Parathyroid adenoma (tissue), 2 donors: ENCODE data around the gene KCNK4.
"Not testable (repeated sequence)": the region's sequence is repeated elsewhere in the genome, so short reads cannot be mapped to it uniquely, and the experiment has no call there.

Experiments
- H2AFZ ChIP-seq: fragments of 300-600 bp; sonication (generic); one replicate; pipeline ENCODE4 v1.7.0; 2017; ENCODE audit warnings: antibody characterized with exemption, mild to moderate bottlenecking
- H3K27ac ChIP-seq: fragments of 300-600 bp; sonication (generic); one replicate; pipeline ENCODE4 v1.7.0; 2017
- H3K27me3 ChIP-seq: fragments of 300-600 bp; sonication (generic); one replicate; pipeline ENCODE4 v1.7.0; 2017; ENCODE audit warnings: low read length; ENCODE audit not compliant: control insufficient read depth, insufficient read depth
- H3K36me3 ChIP-seq: fragments of 300-600 bp; sonication (generic); one replicate; pipeline ENCODE4 v1.7.0; 2017; ENCODE audit warnings: low read length; ENCODE audit not compliant: control insufficient read depth, insufficient read depth
- H3K4me1 ChIP-seq: fragments of 300-600 bp; sonication (generic); one replicate; pipeline ENCODE4 v1.7.0; 2017; ENCODE audit warnings: control low read depth
- H3K4me2 ChIP-seq: fragments of 300-600 bp; sonication (generic); one replicate; pipeline ENCODE4 v1.7.0; 2017; ENCODE audit warnings: low read length
- H3K4me3 ChIP-seq: fragments of 300-600 bp; sonication (generic); one replicate; pipeline ENCODE4 v1.7.0; 2017; ENCODE audit warnings: low read depth, low read length
- H3K79me2 ChIP-seq: fragments of 300-600 bp; sonication (generic); one replicate; pipeline ENCODE4 v1.7.0; 2017; ENCODE audit warnings: control low read depth
- H3K9ac ChIP-seq: fragments of 300-600 bp; sonication (generic); one replicate; pipeline ENCODE4 v1.7.0; 2017; ENCODE audit warnings: mild to moderate bottlenecking
- H3K9me3 ChIP-seq: fragments of 300-600 bp; sonication (generic); one replicate; pipeline ENCODE4 v1.7.0; 2017; ENCODE audit warnings: low read length; ENCODE audit not compliant: control insufficient read depth
- CTCF ChIP-seq: fragments of 300-600 bp; sonication (generic); IDR thresholded peaks from one replicate; pipeline ENCODE4 v1.7.0; 2017; ENCODE audit warnings: antibody characterized with exemption, mild to moderate bottlenecking
- donor health status: primary hyperparathyroidism.

The KCNK4 gene

GRCh38 chr11:64314805-64315561 lies 23.9 kb downstream of the KCNK4 start:
- no peaks in the 10 kb centered on the region for H3K79me2 ChIP-seq
- TF ChIP-seq CTCF = no peak
- H3K9ac ChIP-seq = no peak overlapping the region
- no peaks in the 10 kb centered on the region for H3K9me3 ChIP-seq
- no peaks in the 10 kb centered on the region for H3K36me3 ChIP-seq
- H3K4me3 ChIP-seq = no peak overlapping the region
- peaks cover 4% of the 10 kb centered on the region for H3K4me1 ChIP-seq
- no peaks in the 10 kb centered on the region for H3K27me3 ChIP-seq
- no peak overlapping the region for H3K4me2 ChIP-seq
- H3K27ac ChIP-seq = no peak overlapping the region
- no peak overlapping the region for H2AFZ ChIP-seq

- not testable (repeated sequence) for H3K4me2 ChIP-seq, H3K9ac ChIP-seq, H3K36me3 ChIP-seq, H3K79me2 ChIP-seq, H3K9me3 ChIP-seq, H3K4me3 ChIP-seq, H3K4me1 ChIP-seq, H2AFZ ChIP-seq, H3K27ac ChIP-seq, H3K27me3 ChIP-seq
These were observed 24.8 kb downstream of the KCNK4 start for GRCh38 chr11:64315667-64316526.

GRCh38 chr11:64316672-64317324 lies 25.7 kb downstream of the KCNK4 start:
- Histone ChIP-seq H3K4me1 (peaks cover 4% of the 10 kb centered on the region), H3K36me3 (no peaks in the 10 kb centered on the region)

GRCh38 chr11:64317325-64317960 lies 26.3 kb downstream of the KCNK4 start, which contains the start of gene TRMT112:
TSS of gene TRMT112 (minus strand) at chr11:64317559. CDS start at chr11:64317526, 33 bp downstream.
- Histone ChIP-seq H3K4me1 (peaks cover 4% of the 10 kb centered on the region), H3K36me3 (no peaks in the 10 kb centered on the region), H3K9me3 (no peaks in the 10 kb centered on the region), H3K79me2 (no peaks in the 10 kb centered on the region), H3K27ac (peak within 1 kb of the TSS; percentile 99), H3K9ac (peak within 1 kb of the TSS; percentile 89), H3K27me3 (no peaks in the 10 kb centered on the region), H3K4me2 (peak within 1 kb of the TSS; percentile 99), H2AFZ (peak within 1 kb of the TSS; percentile 78), H3K4me3 (peak within 1 kb of the TSS; percentile 92)
- TF ChIP-seq CTCF = no peak

More at GRCh38 chr11:64316672-64317324, 25.7 kb downstream of the KCNK4 start:
- peak overlapping the region; percentile 92 for H3K4me3 ChIP-seq
- no peak for TF ChIP-seq CTCF
- no peaks in the 10 kb centered on the region for H3K9me3 ChIP-seq
- no peaks in the 10 kb centered on the region for H3K79me2 ChIP-seq
- peak overlapping the region; percentile 99 for H3K27ac ChIP-seq
- peak overlapping the region; percentile 78 for H2AFZ ChIP-seq
- H3K27me3 ChIP-seq = no peaks in the 10 kb centered on the region
- H3K4me2 ChIP-seq = peak overlapping the region; percentile 99
- peak overlapping the region; percentile 89 for H3K9ac ChIP-seq
